ENCODE results near the gene CDH1.

CDH1 gene

DNA sequence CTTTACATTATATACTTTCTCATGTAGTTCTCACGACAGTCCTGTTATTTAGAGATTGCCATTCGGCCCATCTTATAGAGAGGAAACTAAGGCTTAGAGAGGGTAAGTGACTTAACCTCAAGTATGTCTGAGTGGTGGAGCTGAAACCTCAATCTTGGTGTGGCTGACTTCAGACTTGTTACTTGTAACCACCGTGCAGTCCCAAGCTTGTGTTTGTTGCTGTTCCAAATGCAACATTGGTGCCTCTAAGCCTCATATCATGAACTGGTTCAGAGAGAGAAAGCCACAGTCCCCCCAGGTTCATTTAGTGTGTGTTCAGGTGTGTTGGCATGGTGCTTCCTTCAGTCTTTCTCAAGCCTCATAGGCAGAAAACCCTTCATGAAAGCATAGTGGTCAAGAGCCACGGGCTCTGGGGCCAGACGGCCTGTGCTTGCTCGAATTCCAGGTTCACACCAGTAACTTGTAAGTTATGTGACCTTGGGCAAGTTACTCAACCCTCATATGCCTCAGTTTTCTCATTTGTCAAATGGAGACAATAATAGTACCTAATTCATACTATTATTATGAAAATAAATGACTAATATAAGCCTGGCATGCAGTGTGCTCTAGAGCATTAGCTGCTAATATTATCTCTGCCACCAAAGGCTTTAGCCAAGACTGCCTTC lies 39.9 kb downstream of the CDH1 start:
- Histone ChIP-seq H2AFZ (ENCODE audit: low read length) (no peak overlapping the region), H3K9ac (ENCODE audit: low read depth, low read length, poor library complexity, severe bottlenecking) (no peak overlapping the region), H3K4me2 (ENCODE audit: low read depth, low read length, poor library complexity, severe bottlenecking) (no peak overlapping the region), H3K36me3 (ENCODE audit: insufficient read depth, low read length) (no peaks in the 10 kb centered on the region), H3F3A (ENCODE audit: low read depth) (no peaks in the 10 kb centered on the region), H4K20me1 (ENCODE audit: insufficient read depth, low read length, poor library complexity, severe bottlenecking) (no peaks in the 10 kb centered on the region), H3K27me3 (ENCODE audit: insufficient read depth, low read length, poor library complexity, severe bottlenecking) (no peaks in the 10 kb centered on the region), H3K4me3 (ENCODE audit: low read length, poor library complexity, severe bottlenecking) (no peak overlapping the region), H3K9me2 (replicated peaks; ENCODE audit: low read depth, low read length) (no peaks in the 10 kb centered on the region), H3K4me1 (ENCODE audit: insufficient read depth, low read length, poor library complexity, severe bottlenecking) (no peaks in the 10 kb centered on the region), H3K9me3 (ENCODE audit: insufficient read depth, low read depth, low read length) (no peaks in the 10 kb centered on the region), H3K79me2 (ENCODE audit: insufficient read depth, low read length) (no peaks in the 10 kb centered on the region)
- TF ChIP-seq, protein P1, sequence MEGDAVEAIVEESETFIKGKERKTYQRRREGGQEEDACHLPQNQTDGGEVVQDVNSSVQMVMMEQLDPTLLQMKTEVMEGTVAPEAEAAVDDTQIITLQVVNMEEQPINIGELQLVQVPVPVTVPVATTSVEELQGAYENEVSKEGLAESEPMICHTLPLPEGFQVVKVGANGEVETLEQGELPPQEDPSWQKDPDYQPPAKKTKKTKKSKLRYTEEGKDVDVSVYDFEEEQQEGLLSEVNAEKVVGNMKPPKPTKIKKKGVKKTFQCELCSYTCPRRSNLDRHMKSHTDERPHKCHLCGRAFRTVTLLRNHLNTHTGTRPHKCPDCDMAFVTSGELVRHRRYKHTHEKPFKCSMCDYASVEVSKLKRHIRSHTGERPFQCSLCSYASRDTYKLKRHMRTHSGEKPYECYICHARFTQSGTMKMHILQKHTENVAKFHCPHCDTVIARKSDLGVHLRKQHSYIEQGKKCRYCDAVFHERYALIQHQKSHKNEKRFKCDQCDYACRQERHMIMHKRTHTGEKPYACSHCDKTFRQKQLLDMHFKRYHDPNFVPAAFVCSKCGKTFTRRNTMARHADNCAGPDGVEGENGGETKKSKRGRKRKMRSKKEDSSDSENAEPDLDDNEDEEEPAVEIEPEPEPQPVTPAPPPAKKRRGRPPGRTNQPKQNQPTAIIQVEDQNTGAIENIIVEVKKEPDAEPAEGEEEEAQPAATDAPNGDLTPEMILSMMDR (conservative IDR thresholded peaks at IDR 0.05; ENCODE audit: low read length), result no peak
- no peak for TF ChIP-seq EZH2phosphoT487 (IDR thresholded peaks at IDR 0.05; ENCODE audit: borderline replicate concordance)

DNA sequence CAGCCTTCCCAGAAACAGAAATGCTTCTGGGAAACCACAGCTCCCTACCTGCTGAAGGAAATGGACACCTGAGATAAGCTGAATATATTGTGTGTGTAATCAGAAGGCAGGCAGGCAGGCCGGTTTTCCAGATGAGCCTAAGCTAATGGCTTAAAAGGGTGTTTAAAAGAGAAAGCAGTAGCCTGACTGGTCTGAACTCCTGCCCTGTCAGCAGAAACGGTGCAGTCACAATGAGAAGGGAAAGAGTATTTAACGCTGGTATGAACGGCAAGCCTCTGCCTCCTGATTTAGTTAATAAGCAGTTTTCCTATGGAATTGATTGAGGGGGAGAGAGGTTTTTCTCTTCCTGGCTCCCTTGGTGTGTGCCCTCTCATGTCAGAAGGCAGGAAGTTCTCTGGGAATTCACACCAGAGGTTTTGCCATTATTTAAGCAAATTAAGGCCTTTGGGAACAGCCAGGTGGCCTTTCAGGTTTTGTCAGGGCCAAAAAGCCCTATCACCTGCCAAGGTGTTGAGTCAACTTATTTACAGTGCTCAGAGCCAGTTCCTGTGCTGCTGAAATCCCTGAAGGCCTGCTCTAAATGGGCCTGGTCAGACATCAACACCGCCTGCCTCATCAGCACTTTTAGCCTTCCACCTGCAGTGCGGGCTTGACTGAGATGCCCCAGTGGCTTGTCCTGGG lies 41.6 kb downstream of the CDH1 start:
- no peaks in the 10 kb centered on the region for H3K27me3 ChIP-seq (ENCODE audit: insufficient read depth, low read length, poor library complexity, severe bottlenecking)
- no peaks in the 10 kb centered on the region for H3K9me2 ChIP-seq (replicated peaks; ENCODE audit: low read depth, low read length)
- H3K9me3 ChIP-seq (ENCODE audit: insufficient read depth, low read depth, low read length), result no peaks in the 10 kb centered on the region
- no peaks in the 10 kb centered on the region for H4K20me1 ChIP-seq (ENCODE audit: insufficient read depth, low read length, poor library complexity, severe bottlenecking)
- no peak overlapping the region for H2AFZ ChIP-seq (ENCODE audit: low read length)
- no peak overlapping the region for H3K4me3 ChIP-seq (ENCODE audit: low read length, poor library complexity, severe bottlenecking)
- no peak overlapping the region for H3K9ac ChIP-seq (ENCODE audit: low read depth, low read length, poor library complexity, severe bottlenecking)
- TF ChIP-seq, protein P1 (conservative IDR thresholded peaks at IDR 0.05; ENCODE audit: low read length), result no peak
- no peak for TF ChIP-seq EZH2phosphoT487 (IDR thresholded peaks at IDR 0.05; ENCODE audit: borderline replicate concordance)
- no peaks in the 10 kb centered on the region for H3K36me3 ChIP-seq (ENCODE audit: insufficient read depth, low read length)
- H3K4me1 ChIP-seq (ENCODE audit: insufficient read depth, low read length, poor library complexity, severe bottlenecking), result no peaks in the 10 kb centered on the region
- no peaks in the 10 kb centered on the region for H3F3A ChIP-seq (ENCODE audit: low read depth)
- no peak overlapping the region for H3K4me2 ChIP-seq (ENCODE audit: low read depth, low read length, poor library complexity, severe bottlenecking)
- no peaks in the 10 kb centered on the region for H3K79me2 ChIP-seq (ENCODE audit: insufficient read depth, low read length)

DNA sequence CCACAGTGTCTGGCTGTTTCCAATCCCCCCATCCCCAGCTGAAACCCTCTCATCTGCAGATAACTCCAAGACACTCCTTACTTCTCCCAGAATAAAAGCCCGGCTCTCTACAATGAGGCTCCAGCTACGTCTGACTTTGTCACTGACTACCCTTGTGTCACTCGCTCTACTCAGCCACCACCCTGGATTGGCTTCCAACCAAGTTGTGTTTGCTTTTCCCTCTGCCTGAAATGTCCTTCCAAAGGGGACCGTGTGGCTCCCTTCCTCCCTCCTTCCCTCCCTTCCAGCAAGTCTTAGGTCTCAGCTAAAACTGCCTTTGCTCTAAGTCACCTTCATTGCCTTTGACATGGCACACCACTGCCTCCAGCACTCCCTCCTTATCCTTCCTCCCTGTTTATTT lies 42.8 kb downstream of the CDH1 start:
- H3K27me3 ChIP-seq (ENCODE audit: insufficient read depth, low read length, poor library complexity, severe bottlenecking), result no peaks in the 10 kb centered on the region
- H3K36me3 ChIP-seq (ENCODE audit: insufficient read depth, low read length), result no peaks in the 10 kb centered on the region
- no peaks in the 10 kb centered on the region for H3F3A ChIP-seq (ENCODE audit: low read depth)
- H2AFZ ChIP-seq (ENCODE audit: low read length), result no peak overlapping the region
- no peak overlapping the region for H3K4me2 ChIP-seq (ENCODE audit: low read depth, low read length, poor library complexity, severe bottlenecking)
- no peak overlapping the region for H3K4me3 ChIP-seq (ENCODE audit: low read length, poor library complexity, severe bottlenecking)
- H3K9me2 ChIP-seq (replicated peaks; ENCODE audit: low read depth, low read length), result no peaks in the 10 kb centered on the region
- no peaks in the 10 kb centered on the region for H4K20me1 ChIP-seq (ENCODE audit: insufficient read depth, low read length, poor library complexity, severe bottlenecking)
- H3K4me1 ChIP-seq (ENCODE audit: insufficient read depth, low read length, poor library complexity, severe bottlenecking), result no peaks in the 10 kb centered on the region
- H3K79me2 ChIP-seq (ENCODE audit: insufficient read depth, low read length), result no peaks in the 10 kb centered on the region
- H3K9me3 ChIP-seq (ENCODE audit: insufficient read depth, low read depth, low read length), result no peaks in the 10 kb centered on the region
- no peak overlapping the region for H3K9ac ChIP-seq (ENCODE audit: low read depth, low read length, poor library complexity, severe bottlenecking)
- TF ChIP-seq, protein P1 (conservative IDR thresholded peaks at IDR 0.05; ENCODE audit: low read length), result no peak
- no peak for TF ChIP-seq EZH2phosphoT487 (IDR thresholded peaks at IDR 0.05; ENCODE audit: borderline replicate concordance)

Data from Loucy (cell line).